ENCODE data around the gene SUPT5H. TPM values are rescaled to one million over a fixed set of nuclear protein-coding genes. Genes with fewer than 3 reads are reported as not detected.

Gene SUPT5H
- total and polyA plus RNA-seq, 8 donors, result 93.6 to 152 (median 139) TPM

- no peak for TF ChIP-seq CTCF (IDR thresholded peaks at IDR 0.05)
- Histone ChIP-seq H3K27ac (no peak overlapping the region), H3K27me3 (no peaks in the 10 kb centered on the region), H3K4me1 (no peaks in the 10 kb centered on the region), H3K36me3 (peaks cover 3 to 97% of the 10 kb centered on the region in 2 donors), H3K4me3 (no peak overlapping the region), H3K9me3 (no peaks in the 10 kb centered on the region)
- ATAC-seq (no peak), DNase-seq (peak in 1 of 4 donors; percentile 29)
- intact Hi-C loops (cut with DNase I), result loop anchor here in 1 of 2 donors (10.0 kb wide), 1 partner anchor 63 kb away; the partner anchor contains the start of gene EID2B
Measured at GRCh38 chr19:39471756-39472536, 26.6 kb downstream of the SUPT5H start.

DNA sequence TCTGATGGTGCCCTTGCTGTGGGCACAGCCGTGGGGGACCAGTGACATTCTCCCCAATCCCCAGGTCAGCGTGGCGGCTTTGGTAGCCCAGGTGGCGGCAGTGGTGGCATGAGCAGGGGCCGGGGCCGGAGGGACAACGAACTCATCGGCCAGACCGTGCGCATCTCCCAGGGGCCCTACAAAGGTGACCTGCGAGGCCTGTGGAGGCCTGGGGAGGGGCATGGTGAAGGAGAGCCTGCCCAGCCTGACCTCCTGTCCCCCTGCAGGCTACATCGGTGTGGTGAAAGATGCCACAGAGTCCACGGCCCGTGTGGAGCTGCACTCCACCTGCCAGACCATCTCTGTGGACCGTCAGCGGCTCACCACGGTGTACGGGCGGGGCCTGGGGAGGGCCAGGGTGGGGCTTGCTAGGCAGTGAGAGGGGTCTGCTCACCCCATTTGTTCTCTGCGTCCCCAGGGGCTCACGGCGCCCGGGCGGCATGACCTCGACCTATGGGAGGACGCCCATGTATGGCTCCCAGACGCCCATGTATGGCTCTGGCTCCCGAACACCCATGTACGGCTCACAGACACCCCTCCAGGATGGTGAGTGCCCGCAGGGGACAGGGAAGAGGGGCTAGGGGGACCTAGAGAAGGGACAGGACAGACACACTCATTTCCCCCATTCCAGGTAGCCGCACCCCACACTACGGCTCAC, 27.5 kb downstream of the SUPT5H start:
- Histone ChIP-seq H3K4me1 (no peaks in the 10 kb centered on the region), H3K9me3 (no peaks in the 10 kb centered on the region), H3K27me3 (no peaks in the 10 kb centered on the region), H3K27ac (no peak overlapping the region), H3K36me3 (peaks cover 3 to 95% of the 10 kb centered on the region in 2 donors), H3K4me3 (no peak overlapping the region)
- no peak for TF ChIP-seq CTCF (IDR thresholded peaks at IDR 0.05)
- peak in 1 of 4 donors; percentile 79 for DNase-seq
- intact Hi-C loops (cut with DNase I), result loop anchor here in 1 of 2 donors (10.0 kb wide), 1 partner anchor 62 kb away; the partner anchor contains the start of gene EID2B
- ATAC-seq, result no peak

GRCh38 chr19:39473443-39473960, 28.1 kb downstream of the SUPT5H start:
- DNase-seq (peak in 1 of 4 donors; percentile 60), ATAC-seq (no peak)
- H3K27me3 ChIP-seq, result no peaks in the 10 kb centered on the region
- no peaks in the 10 kb centered on the region for H3K9me3 ChIP-seq
- H3K4me1 ChIP-seq, result no peaks in the 10 kb centered on the region
- H3K4me3 ChIP-seq, result no peak overlapping the region
- intact Hi-C loops (cut with DNase I), result loop anchor here in 1 of 2 donors (10.0 kb wide), 1 partner anchor 61 kb away; the partner anchor contains the start of gene EID2B
- H3K36me3 ChIP-seq, result peaks cover 3 to 89% of the 10 kb centered on the region in 2 donors
- TF ChIP-seq CTCF (IDR thresholded peaks at IDR 0.05), result no peak
- no peak overlapping the region for H3K27ac ChIP-seq

GRCh38 chr19:39474139-39474620, 28.8 kb downstream of the SUPT5H start:
- intact Hi-C loops (cut with DNase I), result loop anchor here in 1 of 2 donors (10.0 kb wide), 1 partner anchor 61 kb away; the partner anchor contains the start of gene EID2B
- Histone ChIP-seq H3K27me3 (no peaks in the 10 kb centered on the region), H3K36me3 (peaks cover 3 to 82% of the 10 kb centered on the region in 2 donors), H3K9me3 (no peaks in the 10 kb centered on the region), H3K4me3 (no peak overlapping the region), H3K27ac (no peak overlapping the region), H3K4me1 (peaks cover 0 to under 1% of the 10 kb centered on the region in 2 donors)
- DNase-seq (peak; percentile 16 to 92 (median 50)), ATAC-seq (peak; percentile 76)
- TF ChIP-seq CTCF (IDR thresholded peaks at IDR 0.05), result peak; percentile 55 to 73

All from left lung (tissue), 10 donors.